ENCODE measurements around the gene PHF3.

- TF ChIP-seq CTCF (conservative IDR thresholded peaks at IDR 0.05) (no peak), ZFX (IDR thresholded peaks at IDR 0.05) (no peak)
These were observed 24.0 kb upstream of the PHF3 start for GRCh38 chr6:63611560-63611959.

All from C4-2B (cell line).